HepG2 (cell line): ENCODE results near the gene CMTM3.

Experiments used
- ASH2L ChIP-seq: fragments of 300-600, 200-600 bp; sonication (generic); IDR thresholded peaks from 2 replicates; pipeline ENCODE4 v1.7.0; 2017; ENCODE audit warnings: low read depth, mild to moderate bottlenecking, moderate library complexity, mixed read lengths, low read length; ENCODE audit not compliant: insufficient read length
- ATF6 ChIP-seq: sonication (generic); formaldehyde crosslinking; conservative IDR thresholded peaks from 2 replicates; pipeline ENCODE4 v1.4.0; 2020; ENCODE audit warnings: missing genetic modification reagents
- FOXM1 ChIP-seq: sonication (generic); formaldehyde crosslinking; IDR thresholded peaks from 2 replicates; pipeline ENCODE4 v1.5.0; 2020; ENCODE audit warnings: missing genetic modification reagents
- GABPA ChIP-seq, 2 experiments: IDR thresholded peaks; 2 replicates each; pipeline ENCODE4 v1.6.1; 2011 to 2016; ENCODE audit warnings: low read depth in 2 of 2, low read length in 1 of 2, missing biosample characterization in 1 of 2, missing genetic modification characterization in 1 of 2
- POLR2AphosphoS5 ChIP-seq: IDR thresholded peaks from 2 replicates; pipeline ENCODE4 v1.6.1; 2012; ENCODE audit warnings: low read depth, low read length
- ZBTB2 ChIP-seq: sonication (generic); formaldehyde crosslinking; IDR thresholded peaks from 2 replicates; pipeline ENCODE4 v1.8.0; 2022; ENCODE audit warnings: low read depth, missing genetic modification reagents
- ZBTB7A ChIP-seq: sonication (generic); formaldehyde crosslinking; IDR thresholded peaks from 2 replicates; pipeline ENCODE4 v1.8.0; 2022; ENCODE audit warnings: mild to moderate bottlenecking, missing genetic modification reagents
- TF ChIP-seq, protein P1 (sequence below): sonication (generic); formaldehyde crosslinking; IDR thresholded peaks from 2 replicates; pipeline ENCODE4 v1.5.1; 2020; ENCODE audit warnings: missing genetic modification reagents, mild to moderate bottlenecking, borderline replicate concordance
- TF ChIP-seq, protein P2 (sequence below): sonication (generic); formaldehyde crosslinking; IDR thresholded peaks from 2 replicates; pipeline ENCODE4 v1.5.1; 2020; ENCODE audit warnings: mild to moderate bottlenecking, missing genetic modification reagents
- TF ChIP-seq, protein P3 (sequence below): sonication (generic); formaldehyde crosslinking; IDR thresholded peaks from 2 replicates; pipeline ENCODE4 v1.5.0; 2020; ENCODE audit warnings: mild to moderate bottlenecking, missing genetic modification reagents, moderate library complexity
- TF ChIP-seq, protein P4 (sequence below): sonication (generic); formaldehyde crosslinking; IDR thresholded peaks from 2 replicates; pipeline ENCODE4 v1.5.0; 2020; ENCODE audit warnings: mild to moderate bottlenecking, low read depth, missing genetic modification reagents, borderline replicate concordance

- TF ChIP-seq ZBTB2 (no peak), ATF6 (CRISPR knock-in tag) (no peak), FOXM1 (CRISPR knock-in tag) (no peak), ZBTB7A (CRISPR knock-in tag) (no peak), GABPA (IDR thresholded peaks at IDR 0.05; ENCODE audit: low read depth, low read length) (no peak), GABPA (CRISPR knock-in tag; IDR thresholded peaks at IDR 0.05; ENCODE audit: low read depth) (no peak), ASH2L (no peak), POLR2AphosphoS5 (no peak)
- TF ChIP-seq, protein P1, sequence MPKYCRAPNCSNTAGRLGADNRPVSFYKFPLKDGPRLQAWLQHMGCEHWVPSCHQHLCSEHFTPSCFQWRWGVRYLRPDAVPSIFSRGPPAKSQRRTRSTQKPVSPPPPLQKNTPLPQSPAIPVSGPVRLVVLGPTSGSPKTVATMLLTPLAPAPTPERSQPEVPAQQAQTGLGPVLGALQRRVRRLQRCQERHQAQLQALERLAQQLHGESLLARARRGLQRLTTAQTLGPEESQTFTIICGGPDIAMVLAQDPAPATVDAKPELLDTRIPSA (CRISPR knock-in tag), result no peak
- TF ChIP-seq, protein P2, sequence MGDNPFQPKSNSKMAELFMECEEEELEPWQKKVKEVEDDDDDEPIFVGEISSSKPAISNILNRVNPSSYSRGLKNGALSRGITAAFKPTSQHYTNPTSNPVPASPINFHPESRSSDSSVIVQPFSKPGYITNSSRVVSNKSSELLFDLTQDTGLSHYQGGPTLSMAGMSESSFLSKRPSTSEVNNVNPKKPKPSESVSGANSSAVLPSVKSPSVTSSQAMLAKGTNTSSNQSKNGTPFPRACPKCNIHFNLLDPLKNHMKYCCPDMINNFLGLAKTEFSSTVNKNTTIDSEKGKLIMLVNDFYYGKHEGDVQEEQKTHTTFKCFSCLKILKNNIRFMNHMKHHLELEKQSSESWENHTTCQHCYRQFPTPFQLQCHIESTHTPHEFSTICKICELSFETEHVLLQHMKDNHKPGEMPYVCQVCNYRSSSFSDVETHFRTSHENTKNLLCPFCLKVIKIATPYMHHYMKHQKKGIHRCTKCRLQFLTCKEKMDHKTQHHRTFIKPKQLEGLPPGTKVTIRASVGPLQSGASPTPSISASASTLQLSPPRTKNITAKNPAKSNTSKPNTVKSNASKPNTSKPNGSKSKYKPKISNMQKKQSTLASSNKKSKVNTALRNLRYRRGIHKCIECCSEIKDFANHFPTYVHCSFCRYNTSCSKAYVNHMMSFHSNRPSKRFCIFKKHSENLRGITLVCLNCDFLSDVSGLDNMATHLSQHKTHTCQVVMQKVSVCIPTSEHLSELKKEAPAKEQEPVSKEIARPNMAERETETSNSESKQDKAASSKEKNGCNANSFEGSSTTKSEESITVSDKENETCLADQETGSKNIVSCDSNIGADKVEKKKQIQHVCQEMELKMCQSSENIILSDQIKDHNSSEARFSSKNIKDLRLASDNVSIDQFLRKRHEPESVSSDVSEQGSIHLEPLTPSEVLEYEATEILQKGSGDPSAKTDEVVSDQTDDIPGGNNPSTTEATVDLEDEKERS (CRISPR knock-in tag), result no peak
- TF ChIP-seq, protein P3, sequence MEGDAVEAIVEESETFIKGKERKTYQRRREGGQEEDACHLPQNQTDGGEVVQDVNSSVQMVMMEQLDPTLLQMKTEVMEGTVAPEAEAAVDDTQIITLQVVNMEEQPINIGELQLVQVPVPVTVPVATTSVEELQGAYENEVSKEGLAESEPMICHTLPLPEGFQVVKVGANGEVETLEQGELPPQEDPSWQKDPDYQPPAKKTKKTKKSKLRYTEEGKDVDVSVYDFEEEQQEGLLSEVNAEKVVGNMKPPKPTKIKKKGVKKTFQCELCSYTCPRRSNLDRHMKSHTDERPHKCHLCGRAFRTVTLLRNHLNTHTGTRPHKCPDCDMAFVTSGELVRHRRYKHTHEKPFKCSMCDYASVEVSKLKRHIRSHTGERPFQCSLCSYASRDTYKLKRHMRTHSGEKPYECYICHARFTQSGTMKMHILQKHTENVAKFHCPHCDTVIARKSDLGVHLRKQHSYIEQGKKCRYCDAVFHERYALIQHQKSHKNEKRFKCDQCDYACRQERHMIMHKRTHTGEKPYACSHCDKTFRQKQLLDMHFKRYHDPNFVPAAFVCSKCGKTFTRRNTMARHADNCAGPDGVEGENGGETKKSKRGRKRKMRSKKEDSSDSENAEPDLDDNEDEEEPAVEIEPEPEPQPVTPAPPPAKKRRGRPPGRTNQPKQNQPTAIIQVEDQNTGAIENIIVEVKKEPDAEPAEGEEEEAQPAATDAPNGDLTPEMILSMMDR (CRISPR knock-in tag), result no peak
- TF ChIP-seq, protein P4, sequence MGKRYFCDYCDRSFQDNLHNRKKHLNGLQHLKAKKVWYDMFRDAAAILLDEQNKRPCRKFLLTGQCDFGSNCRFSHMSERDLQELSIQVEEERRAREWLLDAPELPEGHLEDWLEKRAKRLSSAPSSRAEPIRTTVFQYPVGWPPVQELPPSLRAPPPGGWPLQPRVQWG (CRISPR knock-in tag), result no peak
These were observed 34.8 kb downstream of the CMTM3 start for GRCh38 chr16:66639091-66639885.
